Testis (tissue), 3 donors: ENCODE data around the gene TUFM. TPM values are rescaled to one million over a fixed set of nuclear protein-coding genes. Genes with fewer than 3 reads are reported as not detected.
A peak's percentile ranks its signal among the peaks of the same experiment; 100 is the strongest.

Experiments used
- DNase-seq: peaks from one replicate; pipeline ENCODE4 v3.0.0-alpha.2; 2019
- H3K27ac ChIP-seq, 2 donors: fragments of 200-600 bp; sonication (generic); one replicate each; pipeline ENCODE4 v1.5.1; 2019
- H3K27me3 ChIP-seq: fragments of 200-600 bp; sonication (generic); one replicate; pipeline ENCODE4 v1.5.1; 2019
- H3K36me3 ChIP-seq: fragments of 200-600 bp; sonication (generic); one replicate; pipeline ENCODE4 v1.5.1; 2017; ENCODE audit warnings: low read depth; ENCODE audit errors: missing control alignments
- H3K4me1 ChIP-seq: fragments of 200-600 bp; sonication (generic); one replicate; pipeline ENCODE4 v1.5.1; 2019
- H3K4me3 ChIP-seq, 2 donors: fragments of 200-600 bp; sonication (generic); one replicate each; pipeline ENCODE4 v1.5.1; 2017 to 2019
- H3K9me3 ChIP-seq: fragments of 200-600 bp; sonication (generic); one replicate; pipeline ENCODE4 v1.5.1; 2017
- CTCF ChIP-seq, 3 experiments: fragments of 450-650 bp in 2 of 3; fragments of 200-600 bp in 1 of 3; sonication (generic) in 1 of 3; IDR thresholded peaks; one replicate each; pipeline ENCODE4 v1.5.1; 2016 to 2019; ENCODE audit warnings: antibody characterized with exemption in 3 of 3, mild to moderate bottlenecking in 2 of 3, moderate library complexity in 1 of 3
- POLR2A ChIP-seq: fragments of 450-650 bp; IDR thresholded peaks from one replicate; pipeline ENCODE4 v1.6.1; 2017; ENCODE audit warnings: antibody characterized with exemption, mild to moderate bottlenecking, moderate library complexity
- WGBS, 2 donors: methylation state at CpG; one replicate each; pipeline ENCODE4 v1.1.5; 2018; 5-methylcytosine and 5-hydroxymethylcytosine counted together
- intact Hi-C: fragments of 100-400 bp; cut with DNase I; formaldehyde crosslinking; loops from one replicate; pipeline ENCODE4 v1.15.1; 2023; ENCODE audit warnings: low total_unique reads
- polyA plus RNA-seq: library from polyadenylated mRNA; stranded (reverse); fragments of 350-450 nt; fragmentation: Illumina TruSeq; extraction: RNeasy Lipid Tissue Mini Kit (QIAGEN cat#74804); gene quantifications from one replicate; pipeline ENCODE4 v1.2.3, GENCODE V29; 2014; ENCODE audit warnings: low read depth, low replicate concordance; ENCODE audit not compliant: insufficient read depth
- total RNA-seq, 2 donors: library from RNA; depleted of rRNA; stranded (reverse); fragments of >200 nt; gene quantifications; one replicate each; pipeline ENCODE4 v1.2.3, GENCODE V29; 2016

The TUFM gene
- total and polyA plus RNA-seq, 3 donors from 2014 or later, result 134 to 213 (median 140) TPM

DNA sequence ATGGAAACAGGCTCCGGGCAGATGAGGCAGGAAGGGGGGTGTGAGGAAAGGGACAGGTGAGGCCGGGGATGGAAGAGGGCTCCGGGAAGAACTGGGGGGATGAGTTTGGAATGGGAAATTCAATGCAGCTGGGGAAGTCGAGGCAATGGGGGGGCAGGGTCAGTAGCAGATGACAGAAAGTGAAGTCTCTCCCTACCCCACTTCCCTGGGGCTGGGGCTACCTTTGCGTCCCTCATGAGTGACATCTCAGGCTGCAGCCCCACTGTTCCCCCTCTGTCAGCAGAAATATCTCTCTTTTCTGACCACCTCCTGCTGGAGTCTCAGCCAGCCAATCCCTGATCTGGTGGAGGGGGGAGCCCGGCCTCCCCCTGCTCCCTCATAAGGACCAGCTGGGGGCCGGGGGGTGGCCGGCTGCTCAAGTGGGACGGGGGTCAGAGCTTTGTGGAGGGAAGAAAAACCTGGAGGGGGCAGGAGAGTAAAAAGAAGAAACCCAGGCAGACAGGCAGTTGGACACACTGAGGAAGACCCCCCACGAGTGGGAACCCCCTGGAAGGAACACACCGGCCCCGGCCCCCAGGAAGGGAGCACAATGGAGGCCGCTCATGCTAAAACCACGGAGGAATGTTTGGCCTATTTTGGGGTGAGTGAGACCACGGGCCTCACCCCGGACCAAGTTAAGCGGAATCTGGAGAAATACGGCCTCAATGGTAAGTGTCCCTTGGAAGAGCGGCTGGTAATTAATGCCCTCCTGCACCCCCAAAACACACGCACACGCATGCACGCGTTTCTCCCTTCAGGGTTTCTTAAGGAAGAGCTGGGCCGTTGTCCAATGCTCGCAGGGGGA lies 32.2 kb upstream of the TUFM start, which contains the start of gene ATP2A1:
Gene ATP2A1 (plus strand): TSS at position 406 of the 844 bp plus-strand sequence. CDS start 184 bp downstream, at position 590.
- peak within 1 kb of the TSS; percentile 56 to 58 for H3K4me3 ChIP-seq
- H3K27ac ChIP-seq, result no peak within 1 kb of the TSS
- 49 to 66% methylated on average over 21 to 25 of the region's 25 CpGs for WGBS, 2 donors
- peaks cover 9% of the 10 kb centered on the region for H3K4me1 ChIP-seq
- intact Hi-C loops, result no loop called here
- DNase-seq, result no peak
- H3K9me3 ChIP-seq, result no peaks in the 10 kb centered on the region
- H3K36me3 ChIP-seq, result no peaks in the 10 kb centered on the region
- no peaks in the 10 kb centered on the region for H3K27me3 ChIP-seq
- TF ChIP-seq CTCF (IDR thresholded peaks at IDR 0.05), result no peak
- TF ChIP-seq POLR2A, result no peak

GRCh38 chr16:28877655-28878000 lies 31.5 kb upstream of the TUFM start:
- no peak overlapping the region for H3K4me3 ChIP-seq
- 77 to 88% methylated on average over 1 to 2 of the region's 2 CpGs for WGBS, 2 donors
- intact Hi-C loops, result no loop called here
- no peak for DNase-seq
- no peak for TF ChIP-seq CTCF (IDR thresholded peaks at IDR 0.05)
- no peak for TF ChIP-seq POLR2A
- peaks cover 9% of the 10 kb centered on the region for H3K4me1 ChIP-seq
- no peaks in the 10 kb centered on the region for H3K9me3 ChIP-seq
- H3K27ac ChIP-seq, result no peak overlapping the region
- H3K27me3 ChIP-seq, result no peaks in the 10 kb centered on the region
- no peaks in the 10 kb centered on the region for H3K36me3 ChIP-seq

DNA sequence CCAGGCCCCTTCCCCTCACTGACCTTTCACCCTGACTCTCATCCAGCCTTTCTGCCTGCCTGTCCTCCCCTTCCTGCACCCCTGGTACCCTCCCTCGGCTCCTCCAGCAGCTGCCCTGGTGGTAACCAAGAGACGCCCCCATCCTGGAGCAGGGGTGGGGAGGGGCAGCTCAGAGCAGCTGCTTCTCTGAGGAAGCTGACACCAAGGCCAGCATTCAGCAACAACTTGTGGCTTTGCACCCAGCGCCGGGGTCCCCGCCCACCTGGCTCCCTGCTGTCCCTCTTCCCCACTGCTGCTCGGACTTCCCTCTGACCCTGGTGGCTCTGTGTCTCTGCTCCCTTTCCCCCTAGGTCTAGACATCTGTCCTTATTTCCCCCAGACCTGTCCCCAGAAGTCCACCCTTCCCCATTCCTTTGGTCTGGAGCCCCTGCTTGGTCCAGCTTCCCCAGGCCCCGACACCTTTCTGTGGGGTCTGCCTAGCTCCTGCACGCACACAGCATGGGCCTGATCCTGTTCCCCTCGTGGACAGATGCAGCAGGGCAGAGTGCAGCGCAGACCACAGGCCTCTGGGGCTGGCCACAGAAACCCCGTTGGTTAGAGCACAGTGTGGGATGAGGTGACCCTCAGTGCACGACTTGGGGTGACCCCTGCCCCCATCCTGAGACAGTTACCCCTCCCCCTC lies 31.0 kb upstream of the TUFM start:
- H3K4me1 ChIP-seq, result peaks cover 9% of the 10 kb centered on the region
- intact Hi-C loops, result no loop called here
- 70 to 72% methylated on average over 6 to 12 of the region's 12 CpGs for WGBS, 2 donors
- H3K4me3 ChIP-seq, result no peak overlapping the region
- H3K9me3 ChIP-seq, result no peaks in the 10 kb centered on the region
- no peaks in the 10 kb centered on the region for H3K27me3 ChIP-seq
- no peak overlapping the region for H3K27ac ChIP-seq
- no peak for TF ChIP-seq CTCF (IDR thresholded peaks at IDR 0.05)
- TF ChIP-seq POLR2A, result no peak
- no peaks in the 10 kb centered on the region for H3K36me3 ChIP-seq
- no peak for DNase-seq

DNA sequence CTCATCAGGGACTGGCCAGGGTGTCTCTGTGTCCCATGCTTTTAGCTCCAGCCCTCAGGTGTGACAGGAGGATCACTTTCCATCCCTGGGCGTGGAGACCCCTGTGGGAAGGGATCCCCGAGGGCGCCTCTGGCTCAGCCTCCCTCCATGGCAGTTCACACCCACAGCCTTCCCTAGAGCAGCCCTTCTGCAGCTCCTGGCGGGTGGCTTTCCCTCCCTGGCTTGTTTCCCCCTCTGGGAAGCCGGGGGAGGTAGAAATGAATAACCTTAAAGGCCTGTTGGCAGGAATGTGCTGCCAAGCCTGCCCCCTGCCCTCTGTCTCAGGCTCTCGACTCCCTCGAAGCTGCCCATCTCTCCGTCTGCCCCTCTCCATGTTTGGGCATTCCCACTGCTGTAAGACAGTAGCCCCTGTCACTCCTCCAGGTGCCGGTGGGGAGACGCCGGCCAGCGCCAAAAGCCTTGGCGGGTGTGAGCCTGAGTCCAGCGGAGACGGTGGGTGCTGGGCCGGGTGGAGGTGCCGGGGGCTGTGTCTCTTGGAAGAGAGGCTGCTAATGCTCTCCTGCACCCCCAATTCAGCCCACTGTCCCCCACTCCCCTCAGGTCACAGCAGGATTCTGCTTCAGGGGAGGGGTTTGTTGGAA lies 30.0 kb upstream of the TUFM start:
- intact Hi-C loops, result no loop called here

More for the DNA sequence above, 30.0 kb upstream of the TUFM start:
- WGBS, 2 donors, result 52 to 61% methylated on average over 5 to 17 of the region's 17 CpGs
- Histone ChIP-seq H3K4me3 (no peak overlapping the region), H3K27ac (no peak overlapping the region), H3K4me1 (peaks cover 9% of the 10 kb centered on the region), H3K27me3 (no peaks in the 10 kb centered on the region), H3K36me3 (no peaks in the 10 kb centered on the region), H3K9me3 (no peaks in the 10 kb centered on the region)
- TF ChIP-seq CTCF (IDR thresholded peaks at IDR 0.05) (no peak), POLR2A (no peak)
- no peak for DNase-seq
